Right cardiac atrium (tissue), 5 donors: ENCODE data around the gene CFAP52. TPM values are rescaled to one million over a fixed set of nuclear protein-coding genes. Genes with fewer than 3 reads are reported as not detected.
"Not testable (repeated sequence)": the region's sequence is repeated elsewhere in the genome, so short reads cannot be mapped to it uniquely, and the experiment has no call there.

Experiments
- ATAC-seq, 2 donors: fragments of 200-7000 bp; cut with Tn5 transposase; one replicate each; pipeline versions ENCODE4 v1.8.0 to v1.9.1; 2020; ENCODE audit warnings: moderate library complexity in 2 of 2, mild to moderate bottlenecking in 1 of 2
- DNase-seq, 3 donors: peaks; one replicate each; pipeline ENCODE4 v3.0.0-alpha.2; 2020
- H3K27ac ChIP-seq: one replicate; pipeline ENCODE4 v1.5.1; 2013; ENCODE audit warnings: mild to moderate bottlenecking, low read length, control low read depth, moderate library complexity
- H3K27me3 ChIP-seq: one replicate; pipeline ENCODE4 v1.6.1; 2013; ENCODE audit not compliant: control insufficient read depth, insufficient read depth
- H3K4me1 ChIP-seq: one replicate; pipeline ENCODE4 v1.6.1; 2013; ENCODE audit warnings: low read length; ENCODE audit not compliant: control insufficient read depth, insufficient read depth
- H3K4me3 ChIP-seq: one replicate; pipeline ENCODE4 v1.5.1; 2013; ENCODE audit warnings: low read length, control low read depth
- H3K9me3 ChIP-seq: one replicate; pipeline ENCODE4 v1.6.1; 2013; ENCODE audit warnings: low read length; ENCODE audit not compliant: control insufficient read depth
- whole genome bisulfite sequencing: extraction: QIAGEN DNeasy Blood & Tissue Kit; methylation state at CpG from one replicate; pipeline ENCODE4 v1.1.7; 2013; 5-methylcytosine and 5-hydroxymethylcytosine counted together
- intact Hi-C, 4 donors: fragments of 100-400 bp; cut with DNase I; formaldehyde crosslinking; loops; one replicate each; pipeline versions ENCODE4 v1.11.0 to v1.14.0; 2022 to 2023
- polyA plus RNA-seq: library from polyadenylated mRNA; stranded (reverse); fragments of 200-250 nt; gene quantifications from one replicate; pipeline ENCODE4 v1.2.3, GENCODE V29; 2013
- total RNA-seq, 4 donors: library from RNA; stranded (reverse); fragmentation: NEBNext Ultra II Directional; extraction: Animal tissue kit (Norgen Biotek cat#: 25700); gene quantifications; one replicate each; pipeline ENCODE4 v1.2.1, GENCODE V29; 2021
- donor health status: healthy with polysubstance abuse.
- donor health status: DM: no; HTN: yes; CAD: no.
- donor health status: DM: no; HTN: no; CAD: no.
- donor health status: DM: no; HTN: yes; CAD: no; lungs with severe emphysema.
- donor health status: DM: yes; HTN: yes; CAD: no.

CFAP52 gene
- total and polyA plus RNA-seq, 5 donors = 0.49 TPM; not detected in 4

- 34% methylated on average over 8 of the region's 8 CpGs for WGBS
- no peak for DNase-seq
- Histone ChIP-seq H3K27ac (no peak overlapping the region), H3K27me3 (no peaks in the 10 kb centered on the region), H3K4me1 (no peaks in the 10 kb centered on the region), H3K9me3 (no peaks in the 10 kb centered on the region), H3K4me3 (no peak overlapping the region)
- intact Hi-C loops = no loop called here
- no peak for ATAC-seq
Measured at GRCh38 chr17:9646546-9646885, 70.1 kb downstream of the CFAP52 start.

GRCh38 chr17:9647014-9647413 lies 70.6 kb downstream of the CFAP52 start:
- ATAC-seq = no peak
- Histone ChIP-seq H3K4me3 (no peak overlapping the region), H3K4me1 (no peaks in the 10 kb centered on the region), H3K27me3 (no peaks in the 10 kb centered on the region), H3K27ac (no peak overlapping the region), H3K9me3 (no peaks in the 10 kb centered on the region)
- no peak for DNase-seq
- 23% methylated on average over 4 of the region's 4 CpGs for WGBS
- intact Hi-C loops = no loop called here

- Histone ChIP-seq H3K4me1 (no peaks in the 10 kb centered on the region), H3K27me3 (no peaks in the 10 kb centered on the region), H3K9me3 (no peaks in the 10 kb centered on the region), H3K4me3 (no peak overlapping the region), H3K27ac (no peak overlapping the region)
- intact Hi-C loops = no loop called here
- DNase-seq (no peak), ATAC-seq (no peak)
- WGBS = 40% methylated on average over 3 of the region's 3 CpGs
Measured at GRCh38 chr17:9648521-9649110, 72.2 kb downstream of the CFAP52 start.

GRCh38 chr17:9658593-9659211 lies 82.3 kb downstream of the CFAP52 start:
- Histone ChIP-seq H3K4me1 (no peaks in the 10 kb centered on the region), H3K27me3 (no peaks in the 10 kb centered on the region), H3K27ac (no peak overlapping the region), H3K9me3 (peaks cover 3% of the 10 kb centered on the region), H3K4me3 (no peak overlapping the region)
- intact Hi-C loops = no loop called here
- DNase-seq (no peak), ATAC-seq (no peak)
- WGBS = 47% methylated on average over 4 of the region's 4 CpGs

- H3K27me3 ChIP-seq = no peaks in the 10 kb centered on the region
- intact Hi-C loops = no loop called here
- H3K4me1 ChIP-seq = no peaks in the 10 kb centered on the region
- no peak for ATAC-seq
- peaks cover 3% of the 10 kb centered on the region for H3K9me3 ChIP-seq
- DNase-seq = no peak
- no peak overlapping the region for H3K27ac ChIP-seq
- WGBS = 94% methylated on average over 2 of the region's 2 CpGs
- H3K4me3 ChIP-seq = no peak overlapping the region
Measured at GRCh38 chr17:9661027-9661426, 84.6 kb downstream of the CFAP52 start.

GRCh38 chr17:9663511-9663910 lies 87.1 kb downstream of the CFAP52 start:
- H3K9me3 ChIP-seq, DNase-seq, H3K27me3 ChIP-seq, H3K27ac ChIP-seq, H3K4me3 ChIP-seq, ATAC-seq, intact Hi-C loops, H3K4me1 ChIP-seq: not testable (repeated sequence)
- WGBS = 92% methylated on average over 11 of the region's 11 CpGs

- intact Hi-C loops = no loop called here
- ATAC-seq = no peak
- Histone ChIP-seq H3K4me3 (no peak overlapping the region), H3K27ac (no peak overlapping the region), H3K9me3 (no peaks in the 10 kb centered on the region), H3K4me1 (no peaks in the 10 kb centered on the region), H3K27me3 (no peaks in the 10 kb centered on the region)
- 45% methylated on average over 5 of the region's 5 CpGs for WGBS
- no peak for DNase-seq
Measured at GRCh38 chr17:9666461-9667050, 90.1 kb downstream of the CFAP52 start.

- H3K4me1 ChIP-seq = no peaks in the 10 kb centered on the region
- H3K27me3 ChIP-seq = no peaks in the 10 kb centered on the region
- no peak overlapping the region for H3K27ac ChIP-seq
- DNase-seq (no peak), ATAC-seq (no peak)
- no peaks in the 10 kb centered on the region for H3K9me3 ChIP-seq
- intact Hi-C loops = no loop called here
- WGBS = 73% methylated on average over 6 of the region's 6 CpGs
- H3K4me3 ChIP-seq = no peak overlapping the region
Measured at GRCh38 chr17:9668517-9668916, 92.1 kb downstream of the CFAP52 start.

- Histone ChIP-seq H3K27ac (no peak overlapping the region), H3K4me3 (no peak overlapping the region), H3K9me3 (no peaks in the 10 kb centered on the region), H3K27me3 (no peaks in the 10 kb centered on the region), H3K4me1 (no peaks in the 10 kb centered on the region)
- intact Hi-C loops = no loop called here
- WGBS = 65% methylated on average over 6 of the region's 6 CpGs
- DNase-seq = no peak
- no peak for ATAC-seq
Measured at GRCh38 chr17:9669551-9670008, 93.1 kb downstream of the CFAP52 start.

- H3K27me3 ChIP-seq = no peaks in the 10 kb centered on the region
- no peak for DNase-seq
- intact Hi-C loops = no loop called here
- H3K4me1 ChIP-seq = no peaks in the 10 kb centered on the region
- no peak overlapping the region for H3K27ac ChIP-seq
- no peak for ATAC-seq
- no peaks in the 10 kb centered on the region for H3K9me3 ChIP-seq
- WGBS = 59% methylated on average over 8 of the region's 8 CpGs
- H3K4me3 ChIP-seq = no peak overlapping the region
Measured at GRCh38 chr17:9670596-9670995, 94.2 kb downstream of the CFAP52 start.

- H3K27me3 ChIP-seq = no peaks in the 10 kb centered on the region
- WGBS = 67% methylated on average over 4 of the region's 4 CpGs
- H3K27ac ChIP-seq = no peak overlapping the region
- DNase-seq = no peak
- no peaks in the 10 kb centered on the region for H3K9me3 ChIP-seq
- no peak for ATAC-seq
- no peak overlapping the region for H3K4me3 ChIP-seq
- no peaks in the 10 kb centered on the region for H3K4me1 ChIP-seq
- intact Hi-C loops = no loop called here
Measured at GRCh38 chr17:9671559-9671958, 95.1 kb downstream of the CFAP52 start.
